A549 treated with AZD9567 at 1 μM for 4 hours (cell line): ENCODE measurements around the gene HOXA13. TPM values are rescaled to one million over a fixed set of nuclear protein-coding genes. Genes with fewer than 3 reads are reported as not detected.

Experiments used
- total RNA-seq: library from RNA; stranded (reverse); fragments of 200-300 nt; extraction: Qiagen RNA extraction; gene quantifications from 5 replicates; pipeline ENCODE4 v1.2.3, GENCODE V29; 2022; ENCODE audit not compliant: insufficient read depth

Gene HOXA13
- 0.88 to 2.3 TPM (median 2.1 TPM) in 5 replicates for total RNA-seq

GRCh38 chr7:27199849-27200760, at the start of gene HOXA13:
HOXA13 (minus strand) TSS chr7:27200091; CDS start chr7:27200077, 14 bp downstream.

GRCh38 chr7:27242555-27243339, 42.9 kb upstream of the HOXA13 start, which contains the start of gene EVX1:
EVX1 (plus strand) TSS chr7:27242802; CDS start chr7:27243031, 229 bp downstream.

GRCh38 chr7:27185013-27185853, 14.7 kb downstream of the HOXA13 start, which contains the start of gene HOXA11:
HOXA11 (minus strand) TSS chr7:27185232; CDS start chr7:27185144, 88 bp downstream.

GRCh38 chr7:27173956-27174873, 25.7 kb downstream of the HOXA13 start, which contains the start of gene HOXA10:
HOXA10 (minus strand) TSS chr7:27174320; CDS start chr7:27174306, 14 bp downstream.

GRCh38 chr7:27165089-27165995, 34.5 kb downstream of the HOXA13 start, which contains the start of gene HOXA9:
HOXA9 (minus strand) TSS chr7:27165537; CDS start chr7:27165457, 80 bp downstream.

GRCh38 chr7:27156508-27156898, 43.4 kb downstream of the HOXA13 start, which contains the start of gene HOXA7:
HOXA7 (minus strand) TSS chr7:27156675; CDS start chr7:27156545, 130 bp downstream.

GRCh38 chr7:27151931-27152815, 47.7 kb downstream of the HOXA13 start, which contains the start of gene HOXA3:
HOXA3 (minus strand) TSS chr7:27152583; CDS start chr7:27110640, 41,943 bp downstream.

GRCh38 chr7:27147199-27148030, 52.5 kb downstream of the HOXA13 start, which contains the start of gene HOXA6:
HOXA6 (minus strand) TSS chr7:27147774; CDS start chr7:27147749, 25 bp downstream.

Other genes with a start within 250 kb of the HOXA13 start
- gene HOXA1, start 104.1 kb downstream of the HOXA13 start, total RNA-seq, result 1.3 to 3.9 TPM (median 2.8 TPM) in 5 replicates
- gene HOXA2, start 97.4 kb downstream of the HOXA13 start, total RNA-seq, result 0.58 to 1.9 TPM (median 0.73 TPM) in 5 replicates
- 1.1 to 1.7 TPM (median 1.4 TPM) in 4 of 5 replicates, not detected in the other for gene HOXA4, start 69.3 kb downstream of the HOXA13 start, total RNA-seq
- 2.8 to 6.5 TPM (median 4.9 TPM) in 5 replicates for gene HOXA5, start 56.4 kb downstream of the HOXA13 start, total RNA-seq
- gene HOXA6, start 52.3 kb downstream of the HOXA13 start, total RNA-seq, result 0.94 to 1.8 TPM (median 1.5 TPM) in 4 of 5 replicates, not detected in the other
- 3.6 to 6.3 TPM (median 5.2 TPM) in 5 replicates for gene HOXA3, start 47.5 kb downstream of the HOXA13 start, total RNA-seq
- gene HOXA7, start 43.4 kb downstream of the HOXA13 start, total RNA-seq, result 3.0 to 3.9 TPM (median 3.7 TPM) in 5 replicates
- gene HOXA9, start 34.6 kb downstream of the HOXA13 start, total RNA-seq, result 0.24 to 0.67 TPM (median 0.60 TPM) in 4 of 5 replicates, not detected in the other
- 5.9 to 7.8 TPM (median 6.2 TPM) in 5 replicates for gene HOXA10, start 25.8 kb downstream of the HOXA13 start, total RNA-seq
- 0.31 to 0.49 TPM (median 0.38 TPM) in 4 of 5 replicates, not detected in the other for gene HOXA11, start 14.9 kb downstream of the HOXA13 start, total RNA-seq
- gene EVX1, start 42.7 kb upstream of the HOXA13 start, total RNA-seq, result 0.05 to 0.14 TPM (median 0.06 TPM) in 4 of 5 replicates, not detected in the other